Uterus (tissue), 2 donors: ENCODE results near the gene KCNMA1.

Experiments
- POLR2A ChIP-seq, 2 donors: fragments of 450-650 bp; IDR thresholded peaks; one replicate each; pipeline ENCODE4 v1.6.1; 2016; ENCODE audit warnings: antibody characterized with exemption in 2 of 2, mild to moderate bottlenecking in 1 of 2, moderate library complexity in 1 of 2
- TF ChIP-seq, protein P1 (sequence below), 4 experiments: fragments of 200-600 bp in 2 of 4; fragments of 450-650 bp in 2 of 4; sonication (generic) in 2 of 4; IDR thresholded peaks; one replicate each; pipeline ENCODE4 v1.5.1; 2016 to 2019; ENCODE audit warnings: antibody characterized with exemption in 4 of 4, mild to moderate bottlenecking in 2 of 4, moderate library complexity in 1 of 4

DNA sequence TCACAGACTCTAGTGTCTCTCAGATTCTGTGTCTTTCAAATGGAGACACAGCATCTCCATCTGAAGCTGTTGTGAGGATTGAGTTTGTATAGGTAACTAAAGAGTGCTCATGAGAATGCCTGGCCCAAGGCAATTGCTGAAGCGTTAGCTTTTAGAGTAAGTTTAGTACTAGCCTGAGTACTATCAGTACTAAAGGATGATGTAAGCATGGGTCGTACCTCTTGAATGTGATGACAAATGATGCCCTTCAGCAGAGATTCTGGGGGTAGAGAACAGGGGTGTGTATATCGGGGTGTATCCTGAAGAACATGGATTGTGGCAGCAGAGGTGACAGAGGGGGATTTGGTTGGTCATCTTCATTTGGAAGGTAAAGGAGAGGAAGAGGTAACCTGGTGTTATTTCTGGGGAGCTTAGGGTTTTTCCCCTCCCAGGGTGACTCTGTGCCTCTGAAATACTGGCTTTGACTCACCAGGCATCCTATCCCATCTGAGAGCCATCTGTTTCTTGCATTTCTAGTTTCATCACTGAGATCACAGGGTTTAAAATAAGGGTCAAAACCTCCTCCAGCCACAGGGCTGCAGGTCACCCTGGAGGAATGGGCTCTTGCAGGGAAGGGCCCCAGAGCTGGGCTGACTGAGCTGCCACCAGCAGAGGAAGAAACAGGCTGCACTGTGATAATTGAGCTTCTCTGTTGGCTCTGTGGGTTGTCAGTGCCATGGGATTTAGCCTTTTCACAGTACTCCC lies 756.0 kb downstream of the KCNMA1 start:
- TF ChIP-seq, protein P1, sequence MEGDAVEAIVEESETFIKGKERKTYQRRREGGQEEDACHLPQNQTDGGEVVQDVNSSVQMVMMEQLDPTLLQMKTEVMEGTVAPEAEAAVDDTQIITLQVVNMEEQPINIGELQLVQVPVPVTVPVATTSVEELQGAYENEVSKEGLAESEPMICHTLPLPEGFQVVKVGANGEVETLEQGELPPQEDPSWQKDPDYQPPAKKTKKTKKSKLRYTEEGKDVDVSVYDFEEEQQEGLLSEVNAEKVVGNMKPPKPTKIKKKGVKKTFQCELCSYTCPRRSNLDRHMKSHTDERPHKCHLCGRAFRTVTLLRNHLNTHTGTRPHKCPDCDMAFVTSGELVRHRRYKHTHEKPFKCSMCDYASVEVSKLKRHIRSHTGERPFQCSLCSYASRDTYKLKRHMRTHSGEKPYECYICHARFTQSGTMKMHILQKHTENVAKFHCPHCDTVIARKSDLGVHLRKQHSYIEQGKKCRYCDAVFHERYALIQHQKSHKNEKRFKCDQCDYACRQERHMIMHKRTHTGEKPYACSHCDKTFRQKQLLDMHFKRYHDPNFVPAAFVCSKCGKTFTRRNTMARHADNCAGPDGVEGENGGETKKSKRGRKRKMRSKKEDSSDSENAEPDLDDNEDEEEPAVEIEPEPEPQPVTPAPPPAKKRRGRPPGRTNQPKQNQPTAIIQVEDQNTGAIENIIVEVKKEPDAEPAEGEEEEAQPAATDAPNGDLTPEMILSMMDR (IDR thresholded peaks at IDR 0.05) = no peak
- no peak for TF ChIP-seq POLR2A (IDR thresholded peaks at IDR 0.05)
